DOHH2 (cell line): ENCODE data around the gene B4GALT1.

Experiments
- H3F3A ChIP-seq: fragments of 200-600 bp; sonication (generic), shearing (Covaris generic); 2 replicates; pipeline ENCODE4 v1.6.0; 2016; ENCODE audit warnings: antibody characterized with exemption, mild to moderate bottlenecking; ENCODE audit not compliant: control insufficient read depth, insufficient read depth
- H3K27ac ChIP-seq: fragments of 200-600 bp; sonication (generic); 2 replicates; pipeline ENCODE4 v1.5.1; 2014; ENCODE audit warnings: low read depth, mild to moderate bottlenecking, low read length, moderate library complexity
- H3K27me3 ChIP-seq: fragments of 200-600 bp; sonication (generic); 2 replicates; pipeline ENCODE4 v1.6.1; 2014; ENCODE audit warnings: mild to moderate bottlenecking, low read length, mixed read lengths; ENCODE audit not compliant: control insufficient read depth
- H3K36me3 ChIP-seq: fragments of 200-600 bp; sonication (generic); 2 replicates; pipeline ENCODE4 v1.6.1; 2014; ENCODE audit warnings: mild to moderate bottlenecking, low read length, moderate library complexity, mixed read lengths; ENCODE audit not compliant: control insufficient read depth
- H3K4me1 ChIP-seq: fragments of 200-600 bp; sonication (generic); 2 replicates; pipeline ENCODE4 v1.6.1; 2014; ENCODE audit warnings: mild to moderate bottlenecking, low read length, mixed read lengths; ENCODE audit not compliant: control insufficient read depth
- H3K4me2 ChIP-seq: fragments of 200-600 bp; sonication (generic); 2 replicates; pipeline ENCODE4 v1.6.0; 2014; ENCODE audit warnings: mild to moderate bottlenecking, low read length, moderate library complexity
- H3K4me3 ChIP-seq: fragments of 200-600 bp; sonication (generic); 2 replicates; pipeline ENCODE4 v1.5.1; 2014; ENCODE audit warnings: mild to moderate bottlenecking, low read length, mixed read lengths
- H3K79me2 ChIP-seq: fragments of 200-600 bp; sonication (generic); 2 replicates; pipeline ENCODE4 v1.6.1; 2014; ENCODE audit warnings: mild to moderate bottlenecking, low read length, mixed read lengths; ENCODE audit not compliant: control insufficient read depth
- H3K9me2 ChIP-seq: fragments of 200-600 bp; sonication (generic); replicated peaks from 2 replicates; pipeline ENCODE4 v1.6.1; 2014; ENCODE audit warnings: mild to moderate bottlenecking, low read length, mixed read lengths; ENCODE audit not compliant: control insufficient read depth
- H3K9me3 ChIP-seq: fragments of 200-600 bp; sonication (generic); 2 replicates; pipeline ENCODE4 v1.6.1; 2014; ENCODE audit warnings: antibody characterized with exemption, low read length, mixed read lengths; ENCODE audit not compliant: control insufficient read depth, insufficient read depth
- H4K20me1 ChIP-seq: fragments of 200-600 bp; sonication (generic); 2 replicates; pipeline ENCODE4 v1.6.0; 2014; ENCODE audit warnings: low read depth, mild to moderate bottlenecking, antibody characterized with exemption, low read length, moderate library complexity; ENCODE audit not compliant: control insufficient read depth, insufficient read depth
- CTCF ChIP-seq: fragments of 200-600 bp; sonication (generic); IDR thresholded peaks from one replicate; pipeline ENCODE4 v1.5.1; 2014; ENCODE audit warnings: antibody characterized with exemption, mild to moderate bottlenecking, low read depth, low read length; ENCODE audit not compliant: poor library complexity, severe bottlenecking
- EZH2phosphoT487 ChIP-seq: fragments of 200-600 bp; sonication (generic); IDR thresholded peaks from 2 replicates; pipeline ENCODE4 v1.6.1; 2017; ENCODE audit warnings: borderline replicate concordance, mild to moderate bottlenecking, antibody characterized with exemption, low read length, moderate library complexity, mixed read lengths

B4GALT1 gene

GRCh38 chr9:33130961-33131789, 36.0 kb downstream of the B4GALT1 start:
- Histone ChIP-seq H4K20me1 (no peaks in the 10 kb centered on the region), H3K4me3 (no peak overlapping the region), H3K9me3 (no peaks in the 10 kb centered on the region), H3K4me2 (no peak overlapping the region), H3K4me1 (peaks cover 9% of the 10 kb centered on the region), H3K27ac (no peak overlapping the region), H3K27me3 (no peaks in the 10 kb centered on the region), H3F3A (no peaks in the 10 kb centered on the region), H3K36me3 (peaks cover 13% of the 10 kb centered on the region), H3K79me2 (peaks cover 3% of the 10 kb centered on the region; the same call in 1 of the 2 replicates), H3K9me2 (no peaks in the 10 kb centered on the region)
- no peak for TF ChIP-seq EZH2phosphoT487

GRCh38 chr9:33129886-33130881, 37.0 kb downstream of the B4GALT1 start:
- Histone ChIP-seq H3K36me3 (peaks cover 13% of the 10 kb centered on the region), H3K4me1 (peaks cover 19% of the 10 kb centered on the region), H3K27me3 (no peaks in the 10 kb centered on the region), H3K27ac (no peak overlapping the region), H3K9me2 (no peaks in the 10 kb centered on the region), H3F3A (no peaks in the 10 kb centered on the region), H3K9me3 (no peaks in the 10 kb centered on the region), H4K20me1 (no peaks in the 10 kb centered on the region), H3K4me3 (no peak overlapping the region), H3K4me2 (no peak overlapping the region), H3K79me2 (no peaks in the 10 kb centered on the region)
- TF ChIP-seq CTCF (no peak), EZH2phosphoT487 (no peak)

- Histone ChIP-seq H3F3A (no peaks in the 10 kb centered on the region), H3K4me2 (no peak overlapping the region), H3K9me3 (no peaks in the 10 kb centered on the region), H3K79me2 (no peaks in the 10 kb centered on the region), H3K36me3 (peaks cover 13% of the 10 kb centered on the region), H3K27me3 (no peaks in the 10 kb centered on the region), H3K9me2 (no peaks in the 10 kb centered on the region), H3K27ac (no peak overlapping the region), H3K4me3 (no peak overlapping the region), H4K20me1 (no peaks in the 10 kb centered on the region), H3K4me1 (peaks cover 27% of the 10 kb centered on the region)
- TF ChIP-seq CTCF (no peak), EZH2phosphoT487 (no peak)
These were observed 37.8 kb downstream of the B4GALT1 start for GRCh38 chr9:33129251-33129885.
